Testis (tissue), 2 donors: ENCODE data around the gene ZNF227.
"Not testable (repeated sequence)": the region's sequence is repeated elsewhere in the genome, so short reads cannot be mapped to it uniquely, and the experiment has no call there.

ENCODE experiments used
- CTCF ChIP-seq, 3 experiments: fragments of 450-650 bp in 2 of 3; fragments of 200-600 bp in 1 of 3; sonication (generic) in 1 of 3; IDR thresholded peaks; one replicate each; pipeline ENCODE4 v1.5.1; 2016 to 2019; ENCODE audit warnings: antibody characterized with exemption in 3 of 3, mild to moderate bottlenecking in 2 of 3, moderate library complexity in 1 of 3
- POLR2A ChIP-seq: fragments of 450-650 bp; IDR thresholded peaks from one replicate; pipeline ENCODE4 v1.6.1; 2017; ENCODE audit warnings: antibody characterized with exemption, mild to moderate bottlenecking, moderate library complexity

GRCh38 chr19:44170660-44171059 lies 41.7 kb upstream of the ZNF227 start:
- not testable (repeated sequence) for TF ChIP-seq POLR2A; CTCF (IDR thresholded peaks at IDR 0.05)
